OCI-LY3 (cell line): ENCODE data around the gene FIZ1.

Experiments
- CTCF ChIP-seq: fragments of 200-600, 300-600 bp; sonication (generic); IDR thresholded peaks from 2 replicates; pipeline ENCODE4 v1.5.1; 2014; ENCODE audit warnings: antibody characterized with exemption, low read length, low read depth
- EZH2phosphoT487 ChIP-seq: fragments of 200-600 bp; shearing (Covaris generic); IDR thresholded peaks from 2 replicates; pipeline ENCODE4 v1.6.1; 2018; ENCODE audit warnings: antibody characterized with exemption, mixed run types, low read depth

- TF ChIP-seq CTCF (no peak), EZH2phosphoT487 (no peak)
Observed at GRCh38 chr19:55637534-55637933, 38.2 kb upstream of the FIZ1 start.
